ENCODE measurements around the gene DNAH1.

The DNAH1 gene

DNA sequence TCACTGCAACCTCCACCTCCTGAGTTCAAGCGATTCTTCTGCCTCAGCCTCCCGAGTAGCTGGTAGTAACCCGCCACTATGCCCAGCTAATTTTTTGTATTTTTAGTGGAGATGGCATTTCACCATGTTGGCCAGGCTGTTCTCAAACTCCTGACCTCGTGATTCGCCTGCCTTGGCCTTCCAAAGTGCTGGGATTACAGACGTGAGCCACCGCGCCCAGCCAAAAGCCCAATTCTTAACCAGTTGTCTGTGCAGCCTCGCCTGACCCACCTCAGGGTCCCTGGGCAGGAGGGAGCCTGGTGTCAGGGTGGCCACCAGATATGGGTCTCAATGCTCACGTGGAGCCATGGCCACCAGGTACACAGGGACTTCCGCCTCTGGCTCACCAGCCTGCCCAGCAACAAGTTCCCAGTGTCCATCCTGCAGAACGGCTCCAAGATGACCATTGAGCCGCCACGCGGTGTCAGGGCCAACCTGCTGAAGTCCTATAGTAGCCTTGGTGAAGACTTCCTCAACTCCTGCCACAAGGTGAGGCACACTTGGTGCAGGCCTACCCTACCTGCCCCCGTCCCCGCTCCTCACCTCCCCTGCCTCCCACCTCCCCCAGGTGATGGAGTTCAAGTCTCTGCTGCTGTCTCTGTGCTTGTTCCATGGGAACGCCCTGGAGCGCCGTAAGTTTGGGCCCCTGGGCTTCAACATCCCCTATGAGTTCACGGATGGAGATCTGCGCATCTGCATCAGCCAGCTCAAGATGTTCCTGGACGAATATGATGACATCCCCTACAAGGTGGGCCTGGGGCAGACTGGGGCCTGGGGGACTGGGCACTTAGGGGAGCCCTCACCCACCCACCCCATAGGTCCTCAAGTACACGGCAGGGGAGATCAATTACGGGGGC, 80.1 kb downstream of the DNAH1 start:
- DNase-seq: no peak
- in situ Hi-C loops (cut with MboI; ENCODE audit: low pct_unique_long_range_greater_than_20kb, low sequenced_read_pairs): no loop called here

DNA sequence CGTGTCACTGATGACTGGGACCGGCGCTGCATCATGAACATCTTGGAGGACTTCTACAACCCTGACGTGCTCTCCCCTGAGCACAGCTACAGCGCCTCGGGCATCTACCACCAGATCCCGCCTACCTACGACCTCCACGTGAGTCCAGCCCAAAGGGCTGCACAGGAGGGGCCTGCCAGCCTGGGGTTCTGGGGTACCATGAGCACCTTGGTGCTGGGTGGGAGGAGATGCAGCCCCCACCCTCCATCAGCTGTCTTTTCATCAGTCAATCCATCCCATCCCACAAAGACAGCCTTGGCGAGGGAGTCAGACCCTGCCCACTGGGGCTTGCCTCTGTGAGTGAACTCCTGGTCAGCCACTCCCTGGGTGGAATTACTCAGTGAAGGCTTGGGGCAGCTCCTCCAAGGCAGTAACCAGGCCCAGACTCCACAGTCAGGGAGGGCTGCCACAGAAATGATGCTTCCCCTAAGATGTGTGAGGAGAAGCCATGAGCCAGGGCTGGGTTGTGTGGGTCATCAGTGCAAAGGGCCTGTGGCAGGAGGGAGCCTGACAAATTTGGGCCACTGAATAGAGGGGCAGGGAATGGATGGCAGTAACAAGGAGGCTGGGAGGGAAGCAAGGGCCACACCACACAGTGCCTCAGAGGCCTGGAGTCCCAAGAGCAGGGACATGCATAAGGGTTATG, 80.9 kb downstream of the DNAH1 start:
- in situ Hi-C loops (cut with MboI; ENCODE audit: low pct_unique_long_range_greater_than_20kb, low sequenced_read_pairs): no loop called here
- no peak for DNase-seq

DNA sequence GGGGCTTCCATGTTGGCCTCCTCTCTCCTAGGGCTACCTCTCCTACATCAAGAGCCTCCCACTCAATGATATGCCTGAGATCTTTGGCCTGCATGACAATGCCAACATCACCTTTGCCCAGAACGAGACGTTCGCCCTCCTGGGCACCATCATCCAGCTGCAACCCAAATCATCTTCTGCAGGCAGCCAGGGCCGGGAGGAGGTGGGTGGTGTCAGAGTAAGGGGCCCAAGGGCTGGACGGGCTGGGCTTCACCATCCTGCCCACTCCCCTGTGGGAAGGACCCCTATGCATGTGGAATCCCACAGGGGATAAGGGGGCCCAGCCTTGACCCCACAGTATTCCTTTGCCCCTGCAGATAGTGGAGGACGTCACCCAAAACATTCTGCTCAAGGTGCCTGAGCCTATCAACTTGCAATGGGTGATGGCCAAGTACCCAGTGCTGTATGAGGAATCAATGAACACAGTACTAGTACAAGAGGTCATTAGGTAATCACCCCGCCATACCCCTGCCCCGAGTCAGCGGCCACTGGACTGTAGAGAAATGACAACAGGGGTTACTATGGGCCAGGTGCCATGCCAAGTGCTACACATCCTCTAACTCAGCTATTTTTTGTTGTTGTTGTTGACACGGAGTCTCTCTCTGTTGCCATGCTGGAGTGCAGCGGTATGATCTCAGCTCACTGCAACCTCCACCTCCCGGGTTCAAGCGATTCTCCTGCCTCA, 81.7 kb downstream of the DNAH1 start:
- in situ Hi-C loops (cut with MboI; ENCODE audit: low pct_unique_long_range_greater_than_20kb, low sequenced_read_pairs): no loop called here
- DNase-seq: no peak

DNA sequence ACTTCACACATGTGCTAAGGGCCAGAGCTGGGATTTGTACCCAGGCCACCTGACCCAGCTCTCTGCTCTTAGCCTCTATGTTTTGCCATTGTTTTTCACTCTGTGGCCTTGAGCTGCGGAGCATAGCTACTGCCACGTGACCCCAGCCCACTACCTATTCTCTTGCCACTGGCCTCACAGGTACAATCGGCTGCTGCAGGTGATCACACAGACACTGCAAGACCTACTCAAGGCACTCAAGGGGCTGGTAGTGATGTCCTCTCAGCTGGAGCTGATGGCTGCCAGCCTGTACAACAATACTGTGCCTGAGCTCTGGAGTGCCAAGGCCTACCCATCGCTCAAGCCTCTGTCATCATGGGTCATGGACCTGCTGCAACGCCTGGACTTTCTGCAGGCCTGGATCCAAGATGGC, 82.6 kb downstream of the DNAH1 start:
- no peak for DNase-seq
- in situ Hi-C loops (cut with MboI; ENCODE audit: low pct_unique_long_range_greater_than_20kb, low sequenced_read_pairs): no loop called here

- in situ Hi-C loops (cut with MboI; ENCODE audit: low pct_unique_long_range_greater_than_20kb, low sequenced_read_pairs): no loop called here
- DNase-seq: no peak
Measured at GRCh38 chr3:52399131-52399530, 83.0 kb downstream of the DNAH1 start.

GRCh38 chr3:52399593-52399992, 83.5 kb downstream of the DNAH1 start:
- DNase-seq: no peak
- in situ Hi-C loops (cut with MboI; ENCODE audit: low pct_unique_long_range_greater_than_20kb, low sequenced_read_pairs): no loop called here

DNA sequence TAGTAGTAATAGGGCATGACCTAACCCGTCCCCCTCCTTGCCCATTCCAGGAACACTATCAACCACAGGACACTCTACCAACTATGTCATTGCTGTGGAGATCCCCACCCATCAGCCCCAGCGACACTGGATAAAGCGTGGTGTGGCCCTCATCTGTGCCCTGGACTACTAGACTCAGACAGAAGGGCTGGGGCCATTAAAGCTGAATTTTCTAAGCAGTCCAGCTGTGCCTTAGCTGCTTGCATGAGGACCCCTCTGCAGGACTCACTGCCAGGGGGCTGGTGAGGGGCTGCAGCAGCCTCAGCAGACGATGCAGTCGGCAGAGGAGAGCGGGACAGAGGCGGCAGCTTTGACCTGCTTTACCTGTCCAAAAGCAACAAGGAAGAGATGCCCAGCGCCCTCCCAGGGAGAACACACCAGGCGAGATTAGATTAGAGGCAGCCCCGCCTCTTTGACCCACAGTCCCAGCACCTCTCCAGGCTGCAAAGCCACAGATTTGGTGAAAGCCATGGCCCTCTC, 84.2 kb downstream of the DNAH1 start:
- in situ Hi-C loops (cut with MboI; ENCODE audit: low pct_unique_long_range_greater_than_20kb, low sequenced_read_pairs): no loop called here
- DNase-seq: no peak

GRCh38 chr3:52401021-52401420, 84.9 kb downstream of the DNAH1 start:
- in situ Hi-C loops (cut with MboI; ENCODE audit: low pct_unique_long_range_greater_than_20kb, low sequenced_read_pairs): no loop called here
- no peak for DNase-seq

- DNase-seq: no peak
- in situ Hi-C loops (cut with MboI; ENCODE audit: low pct_unique_long_range_greater_than_20kb, low sequenced_read_pairs): no loop called here
Measured at GRCh38 chr3:52401551-52401950, 85.4 kb downstream of the DNAH1 start.

- in situ Hi-C loops (cut with MboI; ENCODE audit: low pct_unique_long_range_greater_than_20kb, low sequenced_read_pairs): no loop called here
- no peak for DNase-seq
Measured at GRCh38 chr3:52402101-52402521, 86.0 kb downstream of the DNAH1 start.

DNA sequence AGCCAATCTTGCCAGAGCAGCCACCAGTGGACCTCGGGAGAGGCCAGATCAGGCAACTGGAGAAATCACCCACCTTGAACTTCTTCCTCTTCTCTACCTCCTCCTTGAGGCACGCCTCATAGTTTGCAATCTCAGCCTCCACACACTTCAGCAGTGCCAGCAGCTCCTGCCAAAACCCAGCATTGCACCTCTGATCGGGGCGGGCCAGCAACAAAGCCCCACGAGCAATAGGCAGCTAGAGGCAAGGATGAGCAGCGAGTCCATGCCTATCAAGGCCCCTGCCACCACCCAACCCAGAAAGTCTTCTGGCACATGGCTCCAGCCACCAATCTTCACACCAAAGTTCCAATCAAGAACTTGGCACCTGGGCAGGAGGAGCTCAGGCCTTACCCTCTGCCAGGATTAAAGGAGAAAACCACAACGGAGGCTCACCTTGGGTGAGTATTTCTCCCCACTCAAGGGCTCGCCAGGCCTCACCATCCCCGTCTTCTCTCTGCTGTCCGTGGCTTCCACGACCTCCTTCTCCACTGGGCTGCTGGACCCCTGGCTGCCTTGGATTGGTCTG, 86.7 kb downstream of the DNAH1 start:
- no peak for DNase-seq
- in situ Hi-C loops (cut with MboI; ENCODE audit: low pct_unique_long_range_greater_than_20kb, low sequenced_read_pairs): no loop called here

DNA sequence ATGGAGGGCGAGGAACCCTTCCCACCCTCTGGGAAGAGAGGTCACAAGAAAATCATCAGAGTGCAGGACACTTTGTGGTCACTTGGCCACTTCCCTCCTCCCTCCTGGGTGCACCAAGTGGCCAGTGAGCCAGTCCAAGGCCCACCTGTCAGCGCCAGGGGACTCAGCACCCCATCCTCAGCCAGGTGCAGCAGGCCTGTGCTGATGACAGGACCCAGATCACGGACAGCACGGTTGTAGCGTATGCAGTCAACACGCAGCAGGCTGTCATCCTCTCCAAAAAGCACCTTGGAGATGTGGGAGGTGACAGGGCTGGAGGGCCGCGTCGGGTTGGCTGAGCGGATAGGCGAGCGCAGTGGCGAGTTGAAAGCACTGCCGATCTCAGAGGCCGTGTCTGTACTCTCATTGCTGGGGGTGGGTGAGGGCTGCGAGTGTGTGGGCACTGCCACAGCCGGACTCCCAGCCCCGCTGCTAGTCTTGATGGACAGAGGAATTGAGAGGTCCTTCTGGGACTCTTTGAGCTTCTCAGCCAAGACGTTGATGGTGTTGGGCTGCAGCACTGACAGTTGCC, 87.2 kb downstream of the DNAH1 start:
- in situ Hi-C loops (cut with MboI; ENCODE audit: low pct_unique_long_range_greater_than_20kb, low sequenced_read_pairs): no loop called here
- DNase-seq: no peak

GRCh38 chr3:52403955-52404354, 87.8 kb downstream of the DNAH1 start:
- in situ Hi-C loops (cut with MboI; ENCODE audit: low pct_unique_long_range_greater_than_20kb, low sequenced_read_pairs): no loop called here
- DNase-seq: no peak

- in situ Hi-C loops (cut with MboI; ENCODE audit: low pct_unique_long_range_greater_than_20kb, low sequenced_read_pairs): no loop called here
- DNase-seq: no peak
Measured at GRCh38 chr3:52404391-52404790, 88.3 kb downstream of the DNAH1 start.

- in situ Hi-C loops (cut with MboI; ENCODE audit: low pct_unique_long_range_greater_than_20kb, low sequenced_read_pairs): no loop called here
- DNase-seq: no peak
Measured at GRCh38 chr3:52405066-52405465, 88.9 kb downstream of the DNAH1 start.

- DNase-seq: no peak
- in situ Hi-C loops (cut with MboI; ENCODE audit: low pct_unique_long_range_greater_than_20kb, low sequenced_read_pairs): no loop called here
Measured at GRCh38 chr3:52405601-52406110, 89.5 kb downstream of the DNAH1 start.

- in situ Hi-C loops (cut with MboI; ENCODE audit: low pct_unique_long_range_greater_than_20kb, low sequenced_read_pairs): no loop called here
- DNase-seq: no peak
Measured at GRCh38 chr3:52406231-52406661, 90.1 kb downstream of the DNAH1 start.

DNA sequence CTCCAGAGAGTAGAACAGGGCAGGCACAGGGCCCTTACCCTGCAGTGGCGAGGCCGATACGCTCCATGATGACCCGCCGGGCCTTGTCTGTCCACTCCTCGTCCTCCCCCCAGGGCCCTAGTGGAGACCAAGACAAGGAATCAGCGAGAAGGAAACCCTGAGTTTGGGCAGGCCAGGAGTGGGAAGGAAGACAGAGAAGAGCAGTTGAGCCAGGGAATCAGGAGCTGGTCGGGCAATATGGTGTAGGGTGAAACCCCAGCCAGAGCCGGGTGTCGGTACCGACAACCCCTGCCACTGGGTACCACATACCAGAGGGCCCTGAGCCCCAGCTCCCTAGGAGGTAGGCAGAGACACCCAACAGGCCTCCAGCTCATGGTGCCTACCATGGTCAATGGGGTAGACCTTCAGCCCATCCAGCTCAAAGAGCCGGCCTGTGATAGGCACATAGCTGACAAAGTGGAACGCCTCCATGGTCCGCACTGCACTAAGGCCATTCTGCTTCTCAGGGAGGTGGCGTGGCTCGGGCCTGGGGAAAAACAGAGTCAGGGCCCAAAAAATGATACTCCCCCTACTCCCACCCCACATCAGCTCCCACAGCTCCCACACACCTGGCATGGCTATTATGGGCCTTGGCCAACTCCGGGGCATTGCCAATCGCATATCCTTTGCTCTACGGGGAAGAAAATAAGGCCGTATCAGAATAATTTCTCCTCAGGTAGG, 90.8 kb downstream of the DNAH1 start:
- no peak for DNase-seq
- in situ Hi-C loops (cut with MboI; ENCODE audit: low pct_unique_long_range_greater_than_20kb, low sequenced_read_pairs): no loop called here
